Measurements from ENCODE around the gene UGT1A8.

GRCh38 chr2:233691443-233692433 is 74.3 kb downstream of the UGT1A8 start:
- TF ChIP-seq MAX (IDR thresholded peaks at IDR 0.05): no peak
- TF ChIP-seq KDM1A (IDR thresholded peaks at IDR 0.05; ENCODE audit: low read depth): no peak
- no peak for TF ChIP-seq REST (IDR thresholded peaks at IDR 0.05)
- no peak for TF ChIP-seq CTCF (IDR thresholded peaks at IDR 0.05)
- TF ChIP-seq CEBPB (IDR thresholded peaks at IDR 0.05): no peak
- TF ChIP-seq POLR2A (IDR thresholded peaks at IDR 0.05; ENCODE audit: low read length): no peak
- no peak for TF ChIP-seq RFX5 (IDR thresholded peaks at IDR 0.05)
- TF ChIP-seq ELK1 (IDR thresholded peaks at IDR 0.05; ENCODE audit: low read depth, low read length): no peak
- no peak for TF ChIP-seq MYC (IDR thresholded peaks at IDR 0.05; ENCODE audit: borderline replicate concordance, low read length)
- peak; percentile 15 for TF ChIP-seq MAFK (IDR thresholded peaks at IDR 0.05; ENCODE audit: partially characterized antibody)
- no peak for TF ChIP-seq CHD4 (IDR thresholded peaks at IDR 0.05; ENCODE audit: borderline replicate concordance)

All from A549 (cell line).